ENCODE measurements around the gene PSMA5. TPM values are rescaled to one million over a fixed set of nuclear protein-coding genes. Genes with fewer than 3 reads are reported as not detected.

The PSMA5 gene
- total and polyA plus RNA-seq, 3 experiments from 2014 or later = 120 to 238 (median 207) TPM

DNA sequence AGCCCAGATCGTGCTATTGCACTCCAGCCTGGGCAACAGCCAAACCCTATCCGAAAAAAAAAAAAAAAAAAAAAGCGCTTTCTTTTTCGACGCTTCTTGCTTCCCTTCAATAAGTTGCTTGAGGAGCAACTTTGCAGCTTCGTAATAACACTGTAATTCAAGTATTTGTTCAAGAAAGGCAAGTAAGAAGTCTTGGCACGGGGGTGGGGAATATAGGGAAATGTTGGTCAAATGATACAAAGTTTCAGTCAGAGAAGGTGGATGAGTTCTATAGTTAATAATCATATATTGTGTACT, 871 bp upstream of the PSMA5 start:
- Histone ChIP-seq H3K27ac (ENCODE audit: low read depth, low read length) (peak overlapping the region; percentile 94), H3K4me3 (ENCODE audit: low read length) (peak overlapping the region; percentile 85), H3K36me3 (ENCODE audit: insufficient read depth, low read length) (no peaks in the 10 kb centered on the region), H3K27me3 (ENCODE audit: insufficient read depth, low read length, poor library complexity, severe bottlenecking) (no peaks in the 10 kb centered on the region), H3K4me1 (ENCODE audit: insufficient read depth, low read length) (peaks cover 42% of the 10 kb centered on the region), H3K9me3 (ENCODE audit: low read length) (no peaks in the 10 kb centered on the region)
- Mint-ChIP-seq H3K36me3 (peaks cover 0 to 25% (median 1%) of the 10 kb centered on the region in 3 donors), H3K27ac (peak overlapping the region; percentile 25 to 100 (median 98)), H3K4me3 (peak overlapping the region; percentile 96 to 99 (median 98)), H3K27me3 (no peaks in the 10 kb centered on the region), H3K9me3 (no peaks in the 10 kb centered on the region), H3K4me1 (peaks cover 32 to 42% (median 41%) of the 10 kb centered on the region in 3 donors)
- ChIA-PET POLR2A (interaction anchor here (0.6 to 1.9 kb wide), 6 partner anchors 57 to 385 kb away, joined by 4 to 16 read pairs (median 12); partner anchors contain the start of genes ATXN7L2 and GNAI3), CTCF (interaction anchor here (0.9 to 3.5 kb wide), 6 partner anchors 56 to 350 kb away, joined by 3 to 17 read pairs (median 9); partner anchors contain the start of genes ATXN7L2 and GNAI3)
- DNase-seq = peak in 1 of 5 donors; percentile 6

- DNase-seq = peak in 4 of 5 donors; percentile 53 to 74 (median 70)
- Histone ChIP-seq H3K36me3 (ENCODE audit: insufficient read depth, low read length) (peaks cover 9% of the 10 kb centered on the region), H3K9me3 (ENCODE audit: low read length) (no peaks in the 10 kb centered on the region), H3K4me1 (ENCODE audit: insufficient read depth, low read length) (peaks cover 45% of the 10 kb centered on the region), H3K27me3 (ENCODE audit: insufficient read depth, low read length, poor library complexity, severe bottlenecking) (no peaks in the 10 kb centered on the region), H3K27ac (ENCODE audit: low read depth, low read length) (peak overlapping the region; percentile 94), H3K4me3 (ENCODE audit: low read length) (peak overlapping the region; percentile 85)
- Mint-ChIP-seq H3K9me3 (no peaks in the 10 kb centered on the region), H3K4me1 (peaks cover 35 to 49% (median 48%) of the 10 kb centered on the region in 3 donors), H3K27ac (peak overlapping the region; percentile 96 to 100 (median 99)), H3K4me3 (peak overlapping the region; percentile 96 to 99 (median 98)), H3K27me3 (no peaks in the 10 kb centered on the region), H3K36me3 (peaks cover 0 to 39% (median 2%) of the 10 kb centered on the region in 3 donors)
- ChIA-PET CTCF (interaction anchor here (0.9 to 3.5 kb wide), 10 partner anchors 9 to 325 kb away, joined by 3 to 17 read pairs (median 6); partner anchors contain the start of genes ATXN7L2, CYB561D1 and GNAI3), POLR2A (interaction anchor here (0.6 to 1.9 kb wide), 9 partner anchors 43 to 913 kb away, joined by 3 to 16 read pairs (median 4); partner anchors contain the start of genes AMIGO1, ATXN7L2, GNAI3 and PSRC1)
Measured at GRCh38 chr1:109425391-109426280, 612 bp downstream of the PSMA5 start.

- no peak for DNase-seq
- H3K36me3 ChIP-seq (ENCODE audit: insufficient read depth, low read length) = peaks cover 20% of the 10 kb centered on the region
- CTCF ChIA-PET = interaction anchor here (1.2 to 2.1 kb wide), 2 partner anchors 109 to 145 kb away, joined by 3 to 8 read pairs; no protein-coding TSS in a partner anchor
- H3K27ac Mint-ChIP-seq = peak overlapping the region; percentile 29 to 99 (median 96)
- H3K4me3 Mint-ChIP-seq = peak overlapping the region; percentile 8 to 99 (median 52)
- no peaks in the 10 kb centered on the region for H3K27me3 Mint-ChIP-seq
- H3K9me3 ChIP-seq (ENCODE audit: low read length) = no peaks in the 10 kb centered on the region
- H3K9me3 Mint-ChIP-seq = no peaks in the 10 kb centered on the region
- no peaks in the 10 kb centered on the region for H3K27me3 ChIP-seq (ENCODE audit: insufficient read depth, low read length, poor library complexity, severe bottlenecking)
- peaks cover 45% of the 10 kb centered on the region for H3K4me1 ChIP-seq (ENCODE audit: insufficient read depth, low read length)
- H3K4me3 ChIP-seq (ENCODE audit: low read length) = no peak overlapping the region
- no peak overlapping the region for H3K27ac ChIP-seq (ENCODE audit: low read depth, low read length)
- peaks cover 41 to 59% (median 52%) of the 10 kb centered on the region in 3 donors for H3K4me1 Mint-ChIP-seq
- POLR2A ChIA-PET = no interaction called here
- H3K36me3 Mint-ChIP-seq = peaks cover 0 to 56% (median 4%) of the 10 kb centered on the region in 3 donors
Measured at GRCh38 chr1:109423498-109423897, 2.8 kb downstream of the PSMA5 start.

DNA sequence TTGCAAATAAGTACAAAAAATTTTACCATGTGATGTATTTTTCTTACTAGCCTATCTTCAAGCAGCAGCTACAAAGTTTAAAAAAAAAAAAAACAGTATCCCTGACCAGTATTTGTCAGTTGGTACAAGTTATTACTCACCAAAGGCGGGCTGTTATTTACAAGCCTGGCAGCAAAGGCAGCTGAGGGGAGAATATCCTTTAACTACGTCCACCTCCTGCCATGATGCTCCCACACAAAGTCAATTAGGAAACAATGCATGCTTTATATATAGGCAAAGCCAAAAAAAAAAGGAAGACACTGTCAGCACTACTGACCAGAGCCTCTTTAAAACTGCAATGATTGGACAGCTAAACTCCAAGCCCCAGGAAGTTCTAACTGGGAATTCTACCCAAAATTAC, 13.7 kb downstream of the PSMA5 start:
- no peak overlapping the region for H3K27ac ChIP-seq (ENCODE audit: low read depth, low read length)
- no peaks in the 10 kb centered on the region for H3K9me3 ChIP-seq (ENCODE audit: low read length)
- ChIA-PET POLR2A (no interaction called here), CTCF (interaction anchor here (0.7 to 1.8 kb wide), 4 partner anchors 82 to 198 kb away, joined by 3 to 5 read pairs (median 4); partner anchors contain the start of genes CYB561D1 and SARS1)
- H3K27me3 Mint-ChIP-seq = no peaks in the 10 kb centered on the region
- H3K27me3 ChIP-seq (ENCODE audit: insufficient read depth, low read length, poor library complexity, severe bottlenecking) = no peaks in the 10 kb centered on the region
- peak overlapping the region in 1 of 8 donors; percentile 6 for H3K27ac Mint-ChIP-seq
- no peak overlapping the region for H3K4me3 ChIP-seq (ENCODE audit: low read length)
- no peak overlapping the region for H3K4me3 Mint-ChIP-seq
- H3K4me1 ChIP-seq (ENCODE audit: insufficient read depth, low read length) = peaks cover 5% of the 10 kb centered on the region
- H3K36me3 ChIP-seq (ENCODE audit: insufficient read depth, low read length) = peaks cover 83% of the 10 kb centered on the region
- H3K4me1 Mint-ChIP-seq = peaks cover 46 to 61% (median 57%) of the 10 kb centered on the region in 3 donors
- H3K9me3 Mint-ChIP-seq = no peaks in the 10 kb centered on the region
- peaks cover 21 to 95% (median 38%) of the 10 kb centered on the region in 3 donors for H3K36me3 Mint-ChIP-seq
- no peak for DNase-seq

GRCh38 chr1:109404838-109405237, 21.4 kb downstream of the PSMA5 start:
- peak overlapping the region in 4 of 7 donors; percentile 2 to 68 (median 34) for H3K4me3 Mint-ChIP-seq
- peaks cover 19 to 86% (median 26%) of the 10 kb centered on the region in 3 donors for H3K36me3 Mint-ChIP-seq
- H3K27ac Mint-ChIP-seq = peak overlapping the region; percentile 8 to 87 (median 42)
- ChIA-PET POLR2A (no interaction called here), CTCF (no interaction called here)
- no peaks in the 10 kb centered on the region for H3K9me3 Mint-ChIP-seq
- H3K27ac ChIP-seq (ENCODE audit: low read depth, low read length) = no peak overlapping the region
- H3K4me1 ChIP-seq (ENCODE audit: insufficient read depth, low read length) = peaks cover 8% of the 10 kb centered on the region
- peaks cover 26 to 31% (median 26%) of the 10 kb centered on the region in 3 donors for H3K4me1 Mint-ChIP-seq
- no peaks in the 10 kb centered on the region for H3K27me3 ChIP-seq (ENCODE audit: insufficient read depth, low read length, poor library complexity, severe bottlenecking)
- no peaks in the 10 kb centered on the region for H3K27me3 Mint-ChIP-seq
- no peak overlapping the region for H3K4me3 ChIP-seq (ENCODE audit: low read length)
- peaks cover 26% of the 10 kb centered on the region for H3K36me3 ChIP-seq (ENCODE audit: insufficient read depth, low read length)
- DNase-seq = peak in 1 of 5 donors; percentile 12
- no peaks in the 10 kb centered on the region for H3K9me3 ChIP-seq (ENCODE audit: low read length)

DNA sequence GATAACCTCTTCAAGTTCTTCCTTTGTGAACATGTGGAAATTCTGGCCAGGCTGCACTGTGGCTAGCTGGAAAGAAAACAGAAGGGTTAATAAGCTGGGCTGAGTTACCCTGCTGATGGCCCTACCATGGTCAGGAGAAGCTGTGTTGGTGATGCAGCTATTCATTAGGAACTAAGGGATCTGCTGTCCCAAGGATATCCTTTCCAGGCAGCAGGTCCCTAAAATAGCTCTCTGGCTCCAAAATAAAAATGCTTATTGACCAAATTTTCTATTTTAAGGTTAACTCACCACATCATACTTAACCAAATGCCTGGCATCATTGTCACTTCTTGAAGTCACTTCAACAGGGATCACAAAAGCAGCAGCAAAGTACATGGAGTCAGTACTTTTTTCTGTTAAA, 24.2 kb downstream of the PSMA5 start:
- ChIA-PET POLR2A (no interaction called here), CTCF (interaction anchor here (0.7 to 2.4 kb wide), 6 partner anchors 12 to 137 kb away, joined by 3 to 12 read pairs (median 4); partner anchors contain the start of gene PSRC1)
- peaks cover 2 to 11% of the 10 kb centered on the region in 2 donors for H3K27me3 Mint-ChIP-seq
- Histone ChIP-seq H3K27me3 (ENCODE audit: insufficient read depth, low read length, poor library complexity, severe bottlenecking) (peaks cover 7% of the 10 kb centered on the region), H3K27ac (ENCODE audit: low read depth, low read length) (no peak overlapping the region), H3K4me1 (ENCODE audit: insufficient read depth, low read length) (peaks cover 10% of the 10 kb centered on the region), H3K4me3 (ENCODE audit: low read length) (no peak overlapping the region), H3K9me3 (ENCODE audit: low read length) (no peaks in the 10 kb centered on the region), H3K36me3 (ENCODE audit: insufficient read depth, low read length) (peaks cover 11% of the 10 kb centered on the region)
- DNase-seq = no peak
- H3K36me3 Mint-ChIP-seq = peaks cover 9 to 61% (median 17%) of the 10 kb centered on the region in 3 donors
- H3K27ac Mint-ChIP-seq = no peak overlapping the region
- no peak overlapping the region for H3K4me3 Mint-ChIP-seq
- no peaks in the 10 kb centered on the region for H3K9me3 Mint-ChIP-seq
- peaks cover 26 to 33% (median 32%) of the 10 kb centered on the region in 3 donors for H3K4me1 Mint-ChIP-seq

DNA sequence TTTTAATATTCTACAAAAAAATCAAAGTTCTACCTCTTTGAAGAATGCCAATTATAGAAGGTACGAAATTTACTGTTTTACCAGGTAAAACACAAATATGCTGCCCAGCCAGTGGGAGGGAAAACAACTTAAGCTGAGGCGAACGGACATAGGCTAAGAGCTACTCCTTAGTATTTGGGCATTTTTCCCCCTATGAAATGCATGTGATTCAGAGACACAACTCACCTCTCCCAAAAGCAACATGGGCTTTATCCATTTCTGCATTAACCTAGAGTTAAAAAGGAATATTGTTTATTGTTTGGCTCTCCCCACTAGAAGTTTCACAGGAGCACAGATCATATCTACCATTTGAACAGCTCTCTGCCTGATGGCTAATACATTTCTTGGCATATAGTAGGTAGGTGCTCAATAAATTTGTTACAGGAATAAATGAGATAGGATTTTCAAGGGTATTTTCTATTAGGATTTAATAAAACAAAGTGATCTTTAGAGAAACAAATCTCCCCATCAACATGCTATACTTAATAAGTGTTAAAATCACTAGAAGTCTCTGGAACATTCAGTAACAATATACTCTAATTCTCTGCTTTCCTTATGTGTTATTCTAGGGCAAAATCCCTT, 26.1 kb downstream of the PSMA5 start:
- H3K9me3 ChIP-seq (ENCODE audit: low read length) = no peaks in the 10 kb centered on the region
- Mint-ChIP-seq H3K4me1 (peaks cover 16 to 24% (median 24%) of the 10 kb centered on the region in 3 donors), H3K27me3 (peaks cover 21 to 29% of the 10 kb centered on the region in 2 donors), H3K4me3 (no peak overlapping the region), H3K36me3 (peaks cover 5 to 45% (median 10%) of the 10 kb centered on the region in 3 donors), H3K27ac (peak overlapping the region in 1 of 8 donors; percentile 22), H3K9me3 (no peaks in the 10 kb centered on the region)
- H3K27ac ChIP-seq (ENCODE audit: low read depth, low read length) = no peak overlapping the region
- ChIA-PET CTCF (interaction anchor here (1.0 to 4.5 kb wide), 9 partner anchors 7 to 132 kb away, joined by 3 to 53 read pairs (median 7); partner anchors contain the start of gene PSRC1), POLR2A (no interaction called here)
- DNase-seq = no peak
- H3K36me3 ChIP-seq (ENCODE audit: insufficient read depth, low read length) = no peaks in the 10 kb centered on the region
- no peak overlapping the region for H3K4me3 ChIP-seq (ENCODE audit: low read length)
- H3K4me1 ChIP-seq (ENCODE audit: insufficient read depth, low read length) = peaks cover 10% of the 10 kb centered on the region
- peaks cover 20% of the 10 kb centered on the region for H3K27me3 ChIP-seq (ENCODE audit: insufficient read depth, low read length, poor library complexity, severe bottlenecking)

Measured in CD8-positive, alpha-beta memory T cell (primary cell).